HG03097 (cell line): ENCODE results near the gene SLC22A23.

Source experiments
- ATAC-seq: cut with Tn5 transposase; IDR thresholded peaks from one replicate; pipeline ENCODE4 v1.9.1; 2021; ENCODE audit not compliant: unreplicated experiment, low FRiP score

SLC22A23 gene

GRCh38 chr6:3407840-3408239 lies 49.0 kb downstream of the SLC22A23 start:
- ATAC-seq, result no peak

- no peak for ATAC-seq
These were observed 49.7 kb downstream of the SLC22A23 start for GRCh38 chr6:3406891-3407809.

- ATAC-seq, result no peak
These were observed 50.5 kb downstream of the SLC22A23 start for GRCh38 chr6:3406362-3406821.

GRCh38 chr6:3405679-3406078 lies 51.2 kb downstream of the SLC22A23 start:
- no peak for ATAC-seq

- no peak for ATAC-seq
These were observed 51.7 kb downstream of the SLC22A23 start for GRCh38 chr6:3405182-3405518.

- no peak for ATAC-seq
These were observed 53.3 kb downstream of the SLC22A23 start for GRCh38 chr6:3403238-3404173.

GRCh38 chr6:3402310-3403237 lies 54.3 kb downstream of the SLC22A23 start:
- ATAC-seq, result no peak

- no peak for ATAC-seq
These were observed 56.7 kb downstream of the SLC22A23 start for GRCh38 chr6:3400162-3400561.

GRCh38 chr6:3398755-3399696 lies 57.8 kb downstream of the SLC22A23 start:
- no peak for ATAC-seq

GRCh38 chr6:3398165-3398562 lies 58.7 kb downstream of the SLC22A23 start:
- ATAC-seq, result no peak

GRCh38 chr6:3397229-3398164 lies 59.4 kb downstream of the SLC22A23 start:
- ATAC-seq, result no peak

GRCh38 chr6:3396503-3397180 lies 60.2 kb downstream of the SLC22A23 start:
- ATAC-seq, result no peak

- no peak for ATAC-seq
These were observed 62.2 kb downstream of the SLC22A23 start for GRCh38 chr6:3394671-3395070.

GRCh38 chr6:3393836-3394202 lies 63.0 kb downstream of the SLC22A23 start:
- ATAC-seq, result no peak

GRCh38 chr6:3392930-3393835 lies 63.7 kb downstream of the SLC22A23 start:
- no peak for ATAC-seq

- ATAC-seq, result no peak
These were observed 64.9 kb downstream of the SLC22A23 start for GRCh38 chr6:3391902-3392458.
